A673 (cell line): Measurements from ENCODE around the gene SPECC1.

Source experiments
- CTCF ChIP-seq: fragments of 300-800, 200-600 bp; sonication (generic); conservative IDR thresholded peaks from 2 replicates; pipeline ENCODE4 v1.5.1; 2017; ENCODE audit warnings: low read depth, mild to moderate bottlenecking, antibody characterized with exemption, low read length, moderate library complexity, mixed read lengths
- EZH2 ChIP-seq: fragments of 200-600 bp; sonication (generic); IDR thresholded peaks from 2 replicates; pipeline ENCODE4 v1.6.1; 2017; ENCODE audit warnings: borderline replicate concordance, low read depth, mild to moderate bottlenecking, mixed read lengths, antibody characterized with exemption, low read length; ENCODE audit not compliant: poor library complexity, severe bottlenecking

GRCh38 chr17:20032636-20033035 lies 23.5 kb downstream of the SPECC1 start:
- TF ChIP-seq CTCF (no peak), EZH2 (no peak)
